ENCODE measurements around the gene GPR132. TPM values are rescaled to one million over a fixed set of nuclear protein-coding genes. Genes with fewer than 3 reads are reported as not detected.

GPR132 gene
- total and polyA plus RNA-seq, 8 donors, result 0.61 to 10.4 (median 1.4) TPM

DNA sequence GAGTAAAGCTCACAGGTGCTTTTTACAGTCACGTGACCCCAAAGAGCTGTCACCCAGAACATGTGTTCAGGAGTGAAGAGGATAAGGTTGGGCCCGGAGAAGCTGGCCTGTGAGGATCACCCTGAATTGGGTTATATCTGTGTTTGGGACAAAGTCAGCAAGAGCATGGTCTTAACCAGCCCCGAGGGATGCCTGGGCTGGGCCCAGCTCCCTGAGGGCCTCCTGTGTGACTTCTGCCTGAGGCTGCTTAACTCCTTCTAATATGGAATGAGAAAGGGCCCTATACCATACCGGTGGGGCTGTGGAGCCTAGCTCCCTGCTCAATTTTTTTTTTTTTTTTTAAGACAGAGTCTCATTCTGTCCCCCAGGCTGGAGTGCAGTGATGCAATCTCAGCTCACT is 46.8 kb downstream of the GPR132 start:
- no peak for DNase-seq
- no peaks in the 10 kb centered on the region for H3K36me3 ChIP-seq
- no peak overlapping the region for H3K4me3 ChIP-seq
- H3K4me1 ChIP-seq, result peaks cover 13 to 46% of the 10 kb centered on the region in 2 donors
- H3K9me3 ChIP-seq, result no peaks in the 10 kb centered on the region
- intact Hi-C loops (cut with DNase I), result no loop called here
- no peak for ATAC-seq
- no peak for TF ChIP-seq CTCF (IDR thresholded peaks at IDR 0.05)
- H3K27ac ChIP-seq, result no peak overlapping the region
- no peaks in the 10 kb centered on the region for H3K27me3 ChIP-seq

GRCh38 chr14:105015905-105016304 is 49.3 kb downstream of the GPR132 start:
- no peak overlapping the region for H3K27ac ChIP-seq
- ATAC-seq, result no peak
- DNase-seq, result no peak
- intact Hi-C loops (cut with DNase I), result no loop called here
- peaks cover 0 to 10% of the 10 kb centered on the region in 2 donors for H3K36me3 ChIP-seq
- no peak overlapping the region for H3K4me3 ChIP-seq
- no peak for TF ChIP-seq CTCF (IDR thresholded peaks at IDR 0.05)
- peaks cover 11 to 34% of the 10 kb centered on the region in 2 donors for H3K4me1 ChIP-seq
- no peaks in the 10 kb centered on the region for H3K27me3 ChIP-seq
- H3K9me3 ChIP-seq, result no peaks in the 10 kb centered on the region

GRCh38 chr14:105015242-105015641 is 50.0 kb downstream of the GPR132 start:
- Histone ChIP-seq H3K36me3 (peaks cover 0 to 17% of the 10 kb centered on the region in 2 donors), H3K9me3 (no peaks in the 10 kb centered on the region), H3K27me3 (no peaks in the 10 kb centered on the region), H3K4me1 (peaks cover 11 to 32% of the 10 kb centered on the region in 2 donors), H3K4me3 (no peak overlapping the region), H3K27ac (no peak overlapping the region)
- DNase-seq (no peak), ATAC-seq (no peak)
- intact Hi-C loops (cut with DNase I), result no loop called here
- no peak for TF ChIP-seq CTCF (IDR thresholded peaks at IDR 0.05)

DNA sequence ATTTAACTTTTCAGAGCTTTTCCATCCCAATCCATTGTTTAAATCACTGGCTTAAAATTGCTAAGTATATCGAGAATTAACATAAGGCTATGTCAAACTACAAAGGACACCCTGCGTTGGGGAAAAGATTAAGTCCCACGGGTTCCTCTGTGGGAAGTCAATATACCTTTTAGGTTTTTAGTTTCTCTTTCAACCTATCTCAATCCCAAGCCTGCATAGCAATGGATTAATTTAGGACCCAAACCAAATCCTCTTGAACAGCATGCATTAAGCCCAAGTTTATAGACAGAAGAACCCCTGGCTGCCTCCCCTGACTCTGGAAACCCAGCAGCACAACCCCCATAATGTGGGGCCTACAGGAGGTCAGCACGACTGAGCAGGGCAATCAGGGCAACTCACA is 50.6 kb downstream of the GPR132 start:
- Histone ChIP-seq H3K4me1 (peaks cover 7 to 26% of the 10 kb centered on the region in 2 donors), H3K36me3 (peaks cover 0 to 23% of the 10 kb centered on the region in 2 donors), H3K27me3 (no peaks in the 10 kb centered on the region), H3K9me3 (no peaks in the 10 kb centered on the region), H3K4me3 (no peak overlapping the region), H3K27ac (no peak overlapping the region)
- no peak for DNase-seq
- ATAC-seq, result no peak
- TF ChIP-seq CTCF (IDR thresholded peaks at IDR 0.05), result no peak
- intact Hi-C loops (cut with DNase I), result no loop called here

DNA sequence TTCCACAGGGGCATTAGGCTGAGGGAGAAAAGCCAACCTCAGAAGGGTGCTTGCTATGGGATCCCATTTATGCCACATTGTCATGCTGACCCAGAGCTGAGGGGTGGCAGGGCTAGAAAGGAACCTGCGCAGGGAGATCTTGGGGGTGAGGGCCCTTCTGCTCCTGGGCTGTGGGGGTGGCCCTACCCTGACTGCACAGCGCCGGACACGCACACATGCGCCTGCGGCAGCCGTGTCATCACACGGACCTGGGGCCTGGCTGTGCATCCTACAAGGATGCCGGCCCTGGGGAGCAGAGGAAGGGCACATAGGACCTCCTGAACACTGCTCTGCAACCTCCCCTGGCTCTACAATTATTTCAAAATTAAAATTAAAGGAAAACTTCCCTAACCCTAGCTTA is 51.2 kb downstream of the GPR132 start:
- DNase-seq, result no peak
- no peak for TF ChIP-seq CTCF (IDR thresholded peaks at IDR 0.05)
- peaks cover 0 to 29% of the 10 kb centered on the region in 2 donors for H3K36me3 ChIP-seq

More for the DNA sequence above, 51.2 kb downstream of the GPR132 start:
- Histone ChIP-seq H3K9me3 (no peaks in the 10 kb centered on the region), H3K27ac (no peak overlapping the region), H3K27me3 (no peaks in the 10 kb centered on the region), H3K4me3 (no peak overlapping the region), H3K4me1 (peaks cover 1 to 20% of the 10 kb centered on the region in 2 donors)
- no peak for ATAC-seq
- intact Hi-C loops (cut with DNase I), result no loop called here

Measured in left lung (tissue), 10 donors.